Activated T-cell treated with anti-CD3 and anti-CD28 coated beads, Interleukin-2, amount 50 U/mL, for 4 hours (primary cell): ENCODE measurements around the gene XPR1. TPM values are rescaled to one million over a fixed set of nuclear protein-coding genes. Genes with fewer than 3 reads are reported as not detected.

Experiments used
- ATAC-seq, 2 donors: fragments of 200-7000 bp; cut with Tn5 transposase; one replicate each; pipeline ENCODE4 v1.10.0; 2021
- DNase-seq: peaks from one replicate; pipeline ENCODE4 v3.0.0-alpha.2; 2020
- H3K27me3 Mint-ChIP-seq: one replicate; pipeline ENCODE4 v1.8.0; 2021; ENCODE audit warnings: low read depth, mixed read lengths
- H3K36me3 Mint-ChIP-seq: one replicate; pipeline ENCODE4 v1.8.0; 2022; ENCODE audit warnings: mixed read lengths; ENCODE audit not compliant: insufficient read depth
- H3K4me1 Mint-ChIP-seq: one replicate; pipeline ENCODE4 v1.8.0; 2021; ENCODE audit warnings: low read depth, mixed read lengths
- H3K4me3 Mint-ChIP-seq: one replicate; pipeline ENCODE4 v1.8.0; 2021; ENCODE audit warnings: mild to moderate bottlenecking, moderate library complexity, mixed read lengths
- H3K9me3 Mint-ChIP-seq: one replicate; pipeline ENCODE4 v1.8.0; 2021; ENCODE audit warnings: mixed read lengths
- total RNA-seq, 3 donors: library from RNA; stranded (reverse); gene quantifications; one replicate each; pipeline ENCODE4 v1.2.1, GENCODE V29; 2021

Gene XPR1
- total RNA-seq, 3 donors from 2014 or later = 25.2 to 26.7 (median 25.8) TPM

- DNase-seq (no peak), ATAC-seq (no peak)
- H3K4me1 Mint-ChIP-seq = peaks cover 3% of the 10 kb centered on the region
- no peak overlapping the region for H3K4me3 Mint-ChIP-seq
- H3K27me3 Mint-ChIP-seq = no peaks in the 10 kb centered on the region
- H3K36me3 Mint-ChIP-seq = no peaks in the 10 kb centered on the region
- no peaks in the 10 kb centered on the region for H3K9me3 Mint-ChIP-seq
Measured at GRCh38 chr1:180931529-180931928, 299.7 kb downstream of the XPR1 start.

GRCh38 chr1:180932378-180932777 lies 300.6 kb downstream of the XPR1 start:
- Mint-ChIP-seq H3K4me3 (no peak overlapping the region), H3K9me3 (no peaks in the 10 kb centered on the region), H3K36me3 (no peaks in the 10 kb centered on the region), H3K4me1 (peaks cover 3% of the 10 kb centered on the region), H3K27me3 (no peaks in the 10 kb centered on the region)
- DNase-seq (no peak), ATAC-seq (no peak)

GRCh38 chr1:180933141-180933540 lies 301.3 kb downstream of the XPR1 start:
- H3K4me1 Mint-ChIP-seq = peaks cover 3% of the 10 kb centered on the region
- ATAC-seq = no peak
- no peaks in the 10 kb centered on the region for H3K9me3 Mint-ChIP-seq

GRCh38 chr1:180934563-180934962 lies 302.7 kb downstream of the XPR1 start:
- DNase-seq = no peak
- no peak for ATAC-seq

More at GRCh38 chr1:180933141-180933540, 301.3 kb downstream of the XPR1 start:
- H3K4me3 Mint-ChIP-seq = no peak overlapping the region
- H3K27me3 Mint-ChIP-seq = no peaks in the 10 kb centered on the region
- no peak for DNase-seq
- no peaks in the 10 kb centered on the region for H3K36me3 Mint-ChIP-seq

GRCh38 chr1:180935326-180936109 lies 303.7 kb downstream of the XPR1 start:
- H3K36me3 Mint-ChIP-seq = no peaks in the 10 kb centered on the region
- H3K4me1 Mint-ChIP-seq = peaks cover 3% of the 10 kb centered on the region
- no peaks in the 10 kb centered on the region for H3K9me3 Mint-ChIP-seq
- no peaks in the 10 kb centered on the region for H3K27me3 Mint-ChIP-seq
- ATAC-seq (no peak), DNase-seq (no peak)
- no peak overlapping the region for H3K4me3 Mint-ChIP-seq

More at GRCh38 chr1:180934563-180934962, 302.7 kb downstream of the XPR1 start:
- Mint-ChIP-seq H3K36me3 (no peaks in the 10 kb centered on the region), H3K4me3 (no peak overlapping the region), H3K9me3 (no peaks in the 10 kb centered on the region), H3K4me1 (peaks cover 3% of the 10 kb centered on the region), H3K27me3 (no peaks in the 10 kb centered on the region)

- H3K4me3 Mint-ChIP-seq = no peak overlapping the region
- no peaks in the 10 kb centered on the region for H3K36me3 Mint-ChIP-seq
- peaks cover 3% of the 10 kb centered on the region for H3K4me1 Mint-ChIP-seq
- H3K27me3 Mint-ChIP-seq = no peaks in the 10 kb centered on the region
- no peaks in the 10 kb centered on the region for H3K9me3 Mint-ChIP-seq
- ATAC-seq (no peak), DNase-seq (no peak)
Measured at GRCh38 chr1:180936110-180937011, 304.5 kb downstream of the XPR1 start.

- H3K4me1 Mint-ChIP-seq = peaks cover 3% of the 10 kb centered on the region
- H3K9me3 Mint-ChIP-seq = no peaks in the 10 kb centered on the region
- H3K36me3 Mint-ChIP-seq = no peaks in the 10 kb centered on the region
Measured at GRCh38 chr1:180937012-180937372, 305.2 kb downstream of the XPR1 start.

GRCh38 chr1:180937624-180938225 lies 305.9 kb downstream of the XPR1 start:
- DNase-seq (no peak), ATAC-seq (no peak)
- no peaks in the 10 kb centered on the region for H3K36me3 Mint-ChIP-seq
- no peak overlapping the region for H3K4me3 Mint-ChIP-seq
- no peaks in the 10 kb centered on the region for H3K9me3 Mint-ChIP-seq
- H3K4me1 Mint-ChIP-seq = peaks cover 3% of the 10 kb centered on the region
- H3K27me3 Mint-ChIP-seq = no peaks in the 10 kb centered on the region

More at GRCh38 chr1:180937012-180937372, 305.2 kb downstream of the XPR1 start:
- DNase-seq (no peak), ATAC-seq (no peak)
- Mint-ChIP-seq H3K27me3 (no peaks in the 10 kb centered on the region), H3K4me3 (no peak overlapping the region)

- Mint-ChIP-seq H3K9me3 (no peaks in the 10 kb centered on the region), H3K36me3 (peaks cover 2% of the 10 kb centered on the region), H3K4me1 (peaks cover 3% of the 10 kb centered on the region), H3K4me3 (no peak overlapping the region), H3K27me3 (no peaks in the 10 kb centered on the region)
- ATAC-seq = no peak
- no peak for DNase-seq
Measured at GRCh38 chr1:180939073-180939710, 307.4 kb downstream of the XPR1 start.

- no peaks in the 10 kb centered on the region for H3K27me3 Mint-ChIP-seq
- no peak for ATAC-seq
- H3K36me3 Mint-ChIP-seq = peaks cover 2% of the 10 kb centered on the region
- H3K9me3 Mint-ChIP-seq = no peaks in the 10 kb centered on the region
- H3K4me3 Mint-ChIP-seq = no peak overlapping the region
- DNase-seq = no peak
- peaks cover under 1% of the 10 kb centered on the region for H3K4me1 Mint-ChIP-seq
Measured at GRCh38 chr1:180939711-180940103, 307.9 kb downstream of the XPR1 start.

Other genes starting within 250 kb of the XPR1 start
- 10 to 100 TPM; 54.9 to 63.6 (median 60.7) TPM for gene ACBD6, start 129.4 kb upstream of the XPR1 start, total RNA-seq
- gene OVAAL, start 73.1 kb upstream of the XPR1 start, total RNA-seq = not detected